OCI-LY7 (cell line): Measurements from ENCODE around the gene PACS2.

Source experiments
- CTCF ChIP-seq: fragments of 200-600 bp; sonication (generic); conservative IDR thresholded peaks from 2 replicates; pipeline ENCODE4 v1.5.1; 2014; ENCODE audit warnings: mild to moderate bottlenecking, antibody characterized with exemption, low read length, moderate library complexity, mixed read lengths
- EZH2phosphoT487 ChIP-seq: fragments of 200-600 bp; sonication (generic); IDR thresholded peaks from 2 replicates; pipeline ENCODE4 v1.6.1; 2018; ENCODE audit warnings: low read depth, borderline replicate concordance, mild to moderate bottlenecking, mixed run types, antibody characterized with exemption, low read length, moderate library complexity, mixed read lengths

- TF ChIP-seq CTCF (no peak), EZH2phosphoT487 (no peak)
These were observed 61.1 kb downstream of the PACS2 start for GRCh38 chr14:105375635-105376057.
